A172 (cell line): ENCODE measurements around the gene CYSRT1. TPM values are rescaled to one million over a fixed set of nuclear protein-coding genes. Genes with fewer than 3 reads are reported as not detected.
A peak's percentile ranks its signal among the peaks of the same experiment; 100 is the strongest.

Experiments used
- DNase-seq: peaks from one replicate; pipeline ENCODE4 v3.0.0-alpha.2; 2015; ENCODE audit warnings: low spot score
- total RNA-seq: library from RNA; depleted of rRNA; stranded (reverse); fragments of >200 nt; shearing (Covaris generic); gene quantifications from 2 replicates; pipeline ENCODE4 v1.2.3, GENCODE V29; 2014

The CYSRT1 gene
- total RNA-seq, 1 experiment from 2014 or later: 5.4 TPM

DNA sequence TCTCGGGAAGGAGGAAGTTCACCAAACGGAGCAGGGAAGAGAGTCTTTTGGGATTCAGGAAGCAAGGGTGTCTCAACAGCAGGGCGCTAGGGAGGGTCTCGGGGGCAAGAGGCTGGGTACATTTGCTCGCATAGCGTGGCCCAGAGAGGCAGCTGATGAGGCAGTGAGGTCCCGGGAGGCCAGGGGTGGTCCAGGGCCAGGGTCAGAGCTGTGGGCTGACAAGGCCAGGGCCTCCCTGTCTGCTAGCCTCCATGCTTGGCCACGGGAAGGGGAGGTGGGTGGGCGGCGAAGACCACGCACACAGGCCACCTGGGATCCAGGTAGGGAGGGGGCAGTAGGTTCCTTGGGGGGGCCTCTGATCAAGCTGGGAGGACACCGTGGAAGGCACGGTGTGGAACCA, 13.4 kb upstream of the CYSRT1 start:
- DNase-seq: no peak

DNA sequence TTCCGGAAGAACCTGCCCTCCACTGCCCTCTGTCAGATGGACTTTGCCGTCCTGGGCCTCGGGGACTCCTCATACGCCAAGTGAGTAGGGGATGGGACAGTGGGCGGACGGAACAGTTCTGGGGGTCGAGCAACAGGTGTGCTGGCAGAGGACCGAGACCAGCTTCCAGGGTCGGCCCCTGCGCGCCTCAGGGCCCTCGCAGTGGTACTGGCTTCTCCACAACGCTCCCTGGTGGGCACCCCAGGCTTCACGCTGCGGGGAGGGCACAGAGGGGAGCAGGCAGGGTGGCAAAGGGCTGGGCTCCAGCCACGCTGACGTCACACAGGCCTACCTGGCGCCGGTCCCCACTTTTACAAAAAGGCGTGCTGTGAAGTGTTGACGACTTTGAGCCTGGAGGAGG, 12.5 kb upstream of the CYSRT1 start:
- DNase-seq: no peak

DNA sequence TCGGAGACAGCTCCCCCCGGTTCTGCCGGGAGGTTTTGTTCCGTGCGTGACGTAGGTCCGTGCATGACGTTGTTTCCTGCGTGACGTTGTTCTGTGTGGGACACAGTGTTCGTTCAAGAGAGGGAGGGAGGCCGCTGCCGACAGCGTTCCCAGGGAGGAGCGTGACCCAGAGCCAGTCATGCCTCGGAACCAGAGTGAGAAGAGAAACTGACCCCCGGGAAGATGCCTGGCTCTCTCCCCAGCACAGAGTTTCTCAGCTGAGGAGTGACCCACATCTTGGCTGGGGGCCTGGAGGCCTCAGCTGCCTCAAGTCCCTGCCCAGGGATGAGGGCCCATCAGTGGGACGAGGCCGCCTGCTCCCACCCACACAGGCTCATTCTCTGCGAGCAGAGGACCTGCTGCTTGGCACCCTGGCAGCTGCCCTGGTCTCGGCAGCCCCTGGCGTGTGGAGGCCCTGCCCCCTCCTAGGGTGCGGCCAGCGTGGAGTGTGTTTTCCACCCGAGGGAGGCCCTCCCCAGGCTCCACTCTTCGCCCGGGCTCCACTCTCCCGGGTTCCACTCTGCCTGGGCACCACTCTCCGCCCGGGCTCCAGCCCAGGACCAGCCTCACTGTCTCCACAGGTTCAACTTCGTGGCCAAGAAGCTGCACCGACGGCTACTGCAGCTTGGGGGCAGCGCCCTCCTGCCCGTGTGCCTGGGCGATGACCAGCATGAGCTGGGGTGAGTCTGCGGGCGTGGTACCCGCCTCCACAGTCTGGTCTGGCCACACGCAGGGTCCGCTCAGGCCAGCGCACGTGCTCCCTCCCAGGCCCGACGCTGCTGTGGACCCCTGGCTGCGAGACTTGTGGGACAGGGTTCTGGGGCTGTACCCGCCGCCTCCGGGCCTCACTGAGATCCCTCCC, 11.6 kb upstream of the CYSRT1 start:
- DNase-seq: no peak

DNA sequence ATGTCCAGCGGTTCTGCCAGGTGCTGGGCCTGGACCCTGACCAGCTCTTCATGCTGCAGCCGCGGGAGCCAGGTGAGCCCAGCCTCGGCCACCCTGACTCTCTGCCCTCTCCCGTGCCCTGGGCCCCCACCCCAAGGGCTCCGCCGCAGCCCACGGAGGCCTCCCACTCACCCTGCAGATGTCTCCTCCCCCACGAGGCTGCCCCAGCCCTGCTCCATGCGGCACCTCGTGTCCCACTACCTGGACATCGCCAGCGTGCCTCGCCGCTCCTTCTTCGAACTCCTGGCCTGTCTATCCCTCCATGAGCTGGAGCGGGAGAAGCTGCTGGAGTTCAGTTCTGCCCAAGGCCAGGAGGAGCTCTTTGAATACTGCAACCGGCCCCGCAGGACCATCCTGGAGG, 10.4 kb upstream of the CYSRT1 start:
- no peak for DNase-seq

DNA sequence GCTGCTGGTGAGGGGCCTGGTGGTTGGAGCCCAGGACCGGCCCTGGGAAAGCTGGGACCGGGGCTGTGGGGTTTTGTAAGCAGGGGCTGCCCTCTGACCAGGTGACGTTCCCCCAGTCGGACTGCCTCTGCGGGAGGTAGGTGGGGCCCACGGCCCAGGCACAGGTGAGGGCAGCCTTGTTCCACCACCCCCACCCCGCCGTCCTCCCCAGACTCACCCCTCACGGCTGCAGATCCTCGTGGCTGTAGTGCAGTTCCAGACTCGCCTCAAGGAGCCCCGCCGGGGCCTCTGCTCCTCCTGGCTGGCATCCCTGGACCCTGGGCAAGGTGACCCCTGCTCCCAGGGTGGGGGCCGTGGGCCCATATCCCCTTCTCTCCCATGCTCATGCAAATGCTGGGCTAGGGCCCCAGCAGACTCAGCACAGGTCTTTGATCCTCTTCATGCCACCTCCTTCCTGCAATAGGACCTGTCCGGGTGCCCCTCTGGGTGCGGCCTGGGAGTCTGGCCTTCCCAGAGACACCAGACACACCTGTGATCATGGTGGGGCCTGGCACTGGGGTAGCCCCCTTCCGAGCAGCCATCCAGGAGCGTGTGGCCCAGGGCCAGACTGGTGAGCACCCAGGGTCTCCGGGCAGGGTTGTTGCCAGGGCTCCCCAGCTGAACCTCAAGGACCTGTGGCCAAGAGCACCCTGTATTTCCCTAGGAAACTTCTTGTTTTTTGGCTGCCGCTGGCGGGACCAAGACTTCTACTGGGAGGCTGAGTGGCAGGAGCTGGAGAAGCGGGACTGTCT, 9.6 kb upstream of the CYSRT1 start:
- no peak for DNase-seq

DNA sequence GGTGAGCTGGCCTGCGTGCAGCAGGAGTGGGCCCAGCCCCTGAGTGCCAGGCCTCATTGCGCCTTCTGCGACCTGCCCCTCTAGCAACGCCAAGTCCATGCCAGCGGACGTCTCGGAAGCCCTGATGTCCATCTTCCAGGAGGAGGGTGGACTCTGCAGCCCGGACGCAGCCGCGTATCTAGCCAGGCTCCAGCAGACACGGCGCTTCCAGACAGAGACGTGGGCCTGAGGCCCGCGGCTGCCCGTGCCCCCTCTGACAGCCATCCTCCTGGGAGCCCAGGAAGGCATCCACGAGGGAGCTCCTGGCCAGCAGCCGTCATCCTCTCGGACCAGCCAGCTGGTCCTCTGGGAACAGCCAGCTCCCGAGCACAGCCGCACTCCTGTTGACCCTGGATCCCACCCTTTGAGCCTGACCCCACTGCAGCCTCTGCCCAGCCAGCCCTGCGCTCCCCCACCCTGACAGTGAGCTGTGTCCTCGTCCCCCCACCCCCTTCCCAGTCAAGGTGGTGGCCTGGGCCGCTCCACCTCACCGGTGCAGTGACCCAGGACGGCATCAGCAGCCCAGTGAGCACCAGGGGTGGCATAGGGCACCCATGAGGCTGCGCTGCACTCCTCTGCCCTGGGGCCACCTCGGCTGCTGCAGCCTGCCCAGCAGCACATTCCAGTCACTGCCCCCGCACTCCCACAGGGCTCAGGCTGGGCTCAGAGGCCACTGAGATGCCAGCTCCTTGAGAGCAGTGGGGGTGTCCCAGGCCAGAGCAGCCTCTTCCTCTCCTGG, 8.6 kb upstream of the CYSRT1 start:
- no peak for DNase-seq

DNA sequence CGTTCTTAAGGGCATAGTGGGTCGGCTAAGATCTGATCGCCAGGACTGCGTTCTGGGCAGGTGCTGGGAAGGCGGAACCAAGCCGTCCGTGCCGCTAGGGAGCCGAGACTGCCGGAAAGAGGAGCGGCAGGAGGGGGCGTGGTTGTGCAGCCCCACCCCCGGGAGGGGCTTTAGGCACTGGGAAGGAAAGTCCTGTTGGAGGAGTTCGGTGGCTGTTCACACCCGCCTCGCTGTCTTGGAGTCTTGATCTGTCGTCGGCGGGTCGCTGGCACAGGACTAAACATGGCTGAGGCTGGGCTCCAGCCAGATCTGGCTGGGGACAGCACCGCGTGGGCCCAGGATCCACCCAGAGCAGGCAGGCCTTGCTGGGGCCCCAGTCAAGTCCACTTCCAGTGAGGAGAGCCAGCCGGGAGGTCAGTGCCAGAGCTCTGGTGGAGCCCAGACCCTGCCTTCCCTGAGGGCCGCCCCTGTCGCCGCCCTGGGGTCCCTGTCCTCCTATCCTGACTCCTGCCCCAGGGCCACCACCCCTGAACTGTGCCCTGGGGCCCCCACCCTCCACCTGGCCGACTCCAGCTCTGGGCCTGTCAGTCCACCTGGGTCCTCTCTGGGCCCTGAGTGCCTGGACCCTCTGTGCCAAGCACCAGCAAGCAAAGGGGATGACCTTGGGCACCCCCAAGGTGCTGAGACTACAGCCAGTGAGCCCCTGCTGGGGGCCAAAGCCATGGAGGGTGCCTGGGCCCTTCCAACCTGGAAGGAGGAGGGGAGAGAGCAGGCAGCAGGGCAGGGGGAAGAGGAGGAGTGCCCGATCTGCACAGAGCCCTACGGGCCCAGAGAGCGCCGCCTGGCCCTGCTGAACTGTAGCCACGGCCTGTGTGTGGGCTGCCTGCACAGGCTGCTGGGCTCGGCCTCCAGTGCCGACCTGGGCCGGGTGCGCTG, 7.4 kb upstream of the CYSRT1 start:
- no peak for DNase-seq

DNA sequence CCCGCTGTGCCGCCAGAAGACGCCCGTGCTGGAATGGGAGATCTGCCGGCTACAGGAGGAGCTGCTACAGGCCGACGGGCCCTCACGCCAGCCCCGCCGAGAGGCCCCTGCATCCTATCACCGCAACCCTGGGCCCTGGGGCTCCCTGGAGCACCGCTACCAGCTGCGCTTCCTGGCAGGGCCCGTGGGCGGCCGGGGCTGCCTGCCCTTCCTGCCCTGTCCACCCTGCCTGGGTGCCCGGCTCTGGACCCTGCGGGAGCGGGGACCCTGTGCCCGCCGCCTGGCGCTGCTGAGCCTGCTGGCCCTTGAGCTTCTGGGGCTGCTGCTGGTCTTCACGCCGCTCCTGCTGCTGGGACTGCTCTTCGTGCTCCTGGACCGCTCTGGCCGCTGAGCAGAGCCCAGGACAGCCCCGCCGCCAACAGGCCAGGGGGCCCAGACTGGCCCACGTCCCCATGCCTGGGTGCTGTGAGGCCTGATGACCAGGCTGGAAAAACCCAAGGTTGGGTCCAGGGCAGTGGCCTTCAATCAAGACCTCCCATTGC, 6.7 kb upstream of the CYSRT1 start:
- no peak for DNase-seq

DNA sequence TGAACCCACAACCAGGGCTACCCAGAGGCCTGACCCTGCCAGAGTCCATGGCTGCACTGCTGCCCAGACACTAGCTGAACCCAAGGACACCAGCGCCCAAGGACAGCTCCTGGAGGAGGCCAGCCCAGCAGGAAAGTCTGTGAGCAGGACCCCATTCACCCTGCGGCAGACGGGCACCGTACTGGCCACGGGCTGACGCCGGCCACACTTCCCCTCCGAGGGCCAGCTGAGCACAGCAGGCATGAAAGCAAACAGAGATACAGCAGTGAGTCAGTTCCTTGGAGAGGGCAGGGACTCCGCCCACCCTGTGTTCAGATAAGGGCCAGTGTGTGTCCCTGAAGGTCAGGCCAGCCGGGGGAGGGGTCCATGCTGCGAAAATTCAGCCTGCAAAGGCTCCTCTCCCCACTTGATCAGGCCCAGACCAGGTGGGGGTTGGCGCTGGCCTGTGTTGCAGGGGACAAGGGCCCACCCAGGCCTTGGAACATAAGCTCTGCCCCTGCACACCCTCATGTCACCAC, 6.2 kb upstream of the CYSRT1 start:
- peak; percentile 92 for DNase-seq

DNA sequence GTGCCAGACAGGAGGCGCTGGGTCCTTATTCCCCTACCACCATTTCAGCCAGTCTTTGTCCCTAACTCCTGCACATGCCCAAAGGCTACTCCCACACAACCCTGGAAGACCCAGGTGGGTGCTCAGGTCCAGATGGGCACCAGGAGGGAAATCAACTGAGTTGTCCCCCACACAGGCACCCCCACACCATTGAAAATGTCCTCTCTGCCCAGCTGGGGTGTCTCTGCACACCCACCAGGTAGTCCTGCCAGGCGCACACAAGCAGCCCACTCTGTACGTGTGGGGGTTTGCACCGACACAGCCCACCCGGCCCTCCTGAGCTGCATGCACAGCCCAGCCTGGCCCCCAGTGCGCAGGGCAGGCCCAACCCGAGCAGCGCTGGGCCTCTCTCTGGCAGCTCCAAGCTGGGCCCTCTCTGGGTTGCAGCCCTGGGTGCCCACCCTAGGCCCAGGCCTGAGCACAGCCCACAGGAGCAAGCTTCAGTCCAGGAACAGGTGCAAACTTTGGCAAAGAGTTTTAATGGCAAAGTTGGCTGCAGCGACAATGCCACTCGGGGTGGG, 5.1 kb upstream of the CYSRT1 start:
- no peak for DNase-seq

DNA sequence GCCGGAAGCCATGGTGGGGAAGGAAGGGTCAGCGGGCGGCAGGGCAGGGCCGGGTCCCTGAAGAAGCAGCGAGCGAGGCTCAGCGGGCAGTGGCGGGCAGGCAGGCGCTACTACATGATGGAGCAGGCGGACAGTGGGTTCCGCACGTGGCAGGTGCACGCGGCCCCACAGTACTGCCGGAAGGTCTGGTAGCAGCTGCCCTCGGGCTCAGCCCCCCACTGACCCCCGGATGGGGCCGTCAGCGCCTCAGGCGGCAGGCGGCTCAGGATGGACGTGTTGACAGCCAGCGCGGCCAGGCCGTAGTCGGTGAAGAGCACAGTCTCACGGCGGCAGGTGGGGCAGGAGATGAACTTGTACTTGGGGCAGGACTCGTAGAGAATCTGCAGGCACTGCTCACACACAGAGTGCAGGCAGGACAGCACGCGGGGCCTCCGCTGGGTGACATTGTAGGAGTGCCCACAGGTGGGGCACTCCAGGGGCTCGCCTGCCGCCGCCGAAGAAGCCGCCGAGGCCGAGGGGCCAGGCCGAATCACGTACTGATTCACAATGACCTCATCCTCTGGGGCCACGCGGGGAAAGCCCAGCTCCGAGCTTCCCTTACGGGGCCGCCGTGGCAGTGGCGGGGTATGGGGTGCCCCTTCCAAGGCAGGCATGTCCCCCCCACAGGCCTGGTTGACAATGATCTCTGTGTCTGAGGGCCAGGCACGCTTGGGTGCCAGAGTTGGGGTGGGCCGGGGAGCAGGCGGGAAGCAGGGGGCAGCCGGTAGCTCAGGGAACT, 4.5 kb upstream of the CYSRT1 start:
- no peak for DNase-seq

DNA sequence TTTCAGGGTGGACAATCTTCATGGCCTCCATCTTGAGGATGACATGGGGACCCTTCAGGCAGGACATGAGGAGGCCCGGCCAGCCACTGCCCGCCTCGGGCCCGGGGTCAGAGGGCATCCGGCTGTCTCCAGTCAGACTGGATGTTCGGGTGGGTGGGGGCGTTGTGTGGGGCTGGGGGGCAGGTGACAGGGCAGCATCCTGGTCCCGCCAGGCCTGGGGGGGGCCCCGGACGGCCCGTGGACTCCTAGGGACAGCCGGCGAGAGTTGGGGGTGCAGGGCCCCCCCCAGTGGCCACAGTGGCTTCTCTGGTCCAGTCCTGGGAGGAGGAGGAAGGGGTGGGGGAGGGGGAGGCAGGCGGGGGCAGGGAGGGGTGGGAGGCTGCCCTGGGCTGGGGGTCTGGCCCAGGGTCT, 3.9 kb upstream of the CYSRT1 start:
- no peak for DNase-seq

DNA sequence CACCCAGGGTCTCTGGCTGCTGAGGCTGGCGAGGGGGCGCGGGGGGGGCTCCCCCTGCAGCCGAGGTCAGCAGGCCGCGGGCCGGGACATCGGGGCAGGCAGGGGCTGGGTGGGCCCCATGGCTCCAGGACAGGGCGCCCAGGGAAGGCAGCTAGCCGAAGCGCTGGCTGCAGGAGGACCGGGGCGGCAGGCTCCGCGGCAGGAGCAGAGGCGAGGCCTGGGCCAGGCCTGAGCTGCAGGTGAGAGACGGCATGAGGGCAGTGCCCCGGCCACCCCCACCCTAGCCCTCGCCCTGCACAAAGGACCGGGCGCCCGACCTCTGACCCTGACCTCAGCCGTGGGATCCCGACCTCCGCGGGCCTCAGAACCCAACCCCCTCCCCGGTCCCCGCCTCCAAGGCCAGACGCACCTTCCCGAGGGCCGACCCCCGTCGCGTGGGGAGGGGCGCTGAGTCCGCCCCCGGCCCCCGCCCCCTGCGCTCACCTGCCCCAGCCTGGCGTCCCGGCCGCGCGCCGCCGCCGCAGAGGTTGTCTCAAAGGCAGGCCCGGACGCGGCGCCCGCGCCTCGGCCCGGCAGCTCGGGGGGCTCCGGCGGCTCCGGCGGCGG, 3.4 kb upstream of the CYSRT1 start:
- DNase-seq: no peak

DNA sequence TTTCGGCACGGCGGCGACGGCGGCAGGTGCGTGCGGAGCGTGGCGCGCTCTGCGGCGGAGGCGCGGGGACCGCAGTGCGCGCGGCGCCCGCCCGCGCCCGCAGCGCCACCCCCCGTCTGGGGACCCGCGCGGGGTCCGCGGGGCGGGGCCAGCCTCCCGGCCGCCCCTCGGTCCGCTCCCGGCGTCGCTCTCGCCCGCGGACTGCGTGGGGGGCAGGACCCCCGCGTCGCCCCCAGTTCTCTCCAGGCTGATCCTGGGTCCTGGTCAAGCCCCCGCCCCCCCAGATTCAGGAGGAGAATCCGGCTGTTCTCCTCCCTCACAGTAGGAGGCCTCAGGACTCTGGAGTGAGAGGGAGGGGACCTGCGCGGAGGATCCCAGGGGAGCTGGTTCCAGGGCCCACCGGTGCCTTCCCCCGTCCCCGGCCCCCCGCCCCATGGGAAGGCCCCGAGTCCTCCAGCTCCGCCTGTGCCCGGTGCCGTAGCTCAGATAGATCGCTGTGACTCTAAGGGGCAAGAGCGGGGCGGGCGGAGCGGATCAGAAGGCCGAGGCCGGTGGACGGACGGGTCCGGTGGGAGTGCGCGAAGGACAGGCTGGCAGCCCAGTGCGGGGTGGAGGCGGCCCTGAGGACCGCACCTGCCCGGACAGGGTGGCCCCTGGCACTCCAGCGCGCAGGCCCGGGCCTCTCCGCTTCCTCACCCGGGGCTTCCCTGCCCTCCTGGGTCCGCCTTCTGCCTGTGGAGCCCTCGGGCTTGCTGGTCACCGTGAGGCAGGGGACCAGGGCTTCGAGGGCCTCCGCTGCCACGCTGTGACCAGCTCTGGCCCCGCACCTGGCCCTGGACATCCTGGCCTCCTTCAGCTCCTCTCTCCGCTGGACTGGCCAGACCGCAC, 2.5 kb upstream of the CYSRT1 start, which contains the start of gene RNF208:
RNF208 (minus strand) TSS at position 51 of the 888 bp plus-strand sequence. CDS start 1,028 bp downstream, outside the sequence.
- no peak for DNase-seq

DNA sequence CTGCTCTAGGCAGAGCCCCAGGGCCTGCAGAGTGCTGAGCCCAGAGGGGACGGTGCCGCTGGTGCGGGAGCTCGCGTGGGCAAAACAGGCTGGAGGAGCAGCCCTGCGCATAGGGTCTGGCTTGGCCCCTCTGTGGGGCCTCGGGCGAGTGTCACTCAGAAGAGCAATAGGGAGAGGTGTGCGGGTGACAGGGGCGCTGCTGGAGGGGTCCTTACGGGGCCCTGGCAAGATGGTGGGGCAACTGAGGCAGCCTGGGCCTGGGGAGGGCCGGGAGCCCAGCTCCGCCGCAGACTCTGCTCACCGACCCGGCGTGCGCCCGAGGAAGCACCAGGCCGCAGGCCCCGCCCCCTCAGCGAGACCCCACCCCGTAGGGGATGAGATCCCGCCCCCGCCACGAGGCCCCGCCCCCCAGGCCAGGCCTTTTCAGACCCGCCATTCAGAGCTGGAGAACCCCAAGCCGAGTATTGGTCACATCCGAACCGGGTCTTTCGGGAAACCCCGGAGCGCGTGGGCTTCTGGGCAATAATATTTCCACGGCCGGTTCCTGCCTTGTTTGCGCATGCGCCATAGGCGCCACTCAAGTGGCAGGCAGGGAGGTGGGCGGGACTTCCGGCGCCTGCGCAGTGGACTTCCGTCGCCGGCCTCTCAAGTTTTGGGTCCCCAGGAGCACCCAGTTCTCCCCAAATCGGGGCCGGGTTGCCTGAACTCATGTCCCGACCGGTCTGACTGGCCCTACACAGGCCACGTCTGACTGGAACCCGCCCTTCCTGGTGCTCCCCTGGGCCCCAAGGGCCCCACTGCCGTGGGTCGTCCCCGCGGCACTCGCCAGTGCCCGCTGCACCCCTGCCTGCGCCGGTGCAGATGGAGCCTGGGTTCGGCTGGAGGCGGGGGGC, 1.6 kb upstream of the CYSRT1 start:
- DNase-seq: peak; percentile 100

DNA sequence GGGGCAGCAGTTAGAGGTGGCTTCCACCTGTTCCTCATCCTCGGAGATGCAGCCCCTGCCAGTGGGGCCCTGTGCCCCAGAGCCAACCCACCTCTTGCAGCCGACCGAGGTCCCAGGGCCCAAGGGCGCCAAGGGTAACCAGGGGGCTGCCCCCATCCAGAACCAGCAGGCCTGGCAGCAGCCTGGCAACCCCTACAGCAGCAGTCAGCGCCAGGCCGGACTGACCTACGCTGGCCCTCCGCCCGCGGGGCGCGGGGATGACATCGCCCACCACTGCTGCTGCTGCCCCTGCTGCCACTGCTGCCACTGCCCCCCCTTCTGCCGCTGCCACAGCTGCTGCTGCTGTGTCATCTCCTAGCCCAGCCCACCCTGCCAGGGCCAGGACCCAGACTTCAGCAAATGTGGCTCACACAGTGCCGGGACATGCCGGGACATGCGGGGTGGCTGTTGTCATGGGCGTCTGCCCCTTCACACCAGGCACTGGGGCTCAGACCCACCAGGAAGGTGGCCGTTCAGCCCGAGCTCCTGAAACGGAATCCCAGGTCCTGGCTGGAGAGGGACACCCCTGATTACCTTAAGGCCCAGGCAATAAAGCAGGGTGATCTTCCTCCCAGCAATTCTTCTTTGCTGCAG, 841 bp downstream of the CYSRT1 start:
- no peak for DNase-seq
